ENCODE measurements around the gene UNK. TPM values are rescaled to one million over a fixed set of nuclear protein-coding genes. Genes with fewer than 3 reads are reported as not detected.

UNK gene
- total and polyA plus RNA-seq, 2 of the 13 experiments (the other 11 are each of a cell fraction or from before 2014, with no cell fraction given): 31.6 to 33.0 TPM

- H3K79me2 ChIP-seq (ENCODE audit: insufficient read depth, low read length): no peaks in the 10 kb centered on the region
- H2AFZ ChIP-seq (ENCODE audit: low read length): no peak overlapping the region
- no peak for FAIRE-seq
- H3K27ac ChIP-seq (ENCODE audit: extremely low read length, insufficient read depth, low read length): no peak overlapping the region
- CTCF ChIA-PET (ENCODE audit: low intra/inter-chr PET ratio, low total read pairs): no interaction called here
- H3K36me3 ChIP-seq (replicated peaks in 1 of 2; ENCODE audit: control insufficient read depth in 1 of 2, insufficient read depth in 2 of 2, low read length in 2 of 2): peaks cover 12 to 30% of the 10 kb centered on the region in 2 experiments; a peak in 4 of 5 replicates
- no peaks in the 10 kb centered on the region for H3K9me3 ChIP-seq (ENCODE audit: low read length)
- POLR2A ChIA-PET: interaction anchor here (1.8 to 8.0 kb wide), 4 partner anchors 12 to 49 kb away, joined by 5 to 88 read pairs (median 24); partner anchors contain the start of genes UNC13D and WBP2
- no peaks in the 10 kb centered on the region for H4K20me1 ChIP-seq (ENCODE audit: insufficient read depth, low read length)
- in situ Hi-C loops (cut with HindIII; ENCODE audit: extremely low pct_ligation_motif_present, low pct_unique_long_range_greater_than_20kb) (no loop called here), intact Hi-C loops (cut with micrococcal nuclease; ENCODE audit: unreplicated experiment) (loop anchor here (5.0 kb wide), 1 partner anchor 51 kb away; a partner anchor contains a TSS)
- no peak for DNase-seq (ENCODE audit: low spot score)
- H3K9ac ChIP-seq (ENCODE audit: insufficient read depth, low read depth, low read length): no peak overlapping the region
- H3K4me1 ChIP-seq (ENCODE audit: insufficient read depth, low read length): peaks cover 22% of the 10 kb centered on the region
- no peak overlapping the region for H3K4me2 ChIP-seq (ENCODE audit: low read depth, low read length)
- no peak overlapping the region for H3K4me3 ChIP-seq (replicated peaks in 1 of 3; ENCODE audit: insufficient read depth in 1 of 3, low read depth in 2 of 3, low read length in 3 of 3)
- no TSS peak for BruUV-seq (replicated peaks)
- TF ChIP-seq GABPB1 (CRISPR knock-in tag; IDR thresholded peaks at IDR 0.05): peak; percentile 16; the same call in 1 of the 2 replicates
- 0 out of 2 replicates have a peak, but pooled peaks have one; percentile 67 for TF ChIP-seq PAF1 (CRISPR knock-in tag; IDR thresholded peaks at IDR 0.05)
- no peak for TF ChIP-seq MAF1 (CRISPR knock-in tag; IDR thresholded peaks at IDR 0.05; ENCODE audit: borderline replicate concordance)
- TF ChIP-seq ZSCAN9 (CRISPR knock-in tag; IDR thresholded peaks at IDR 0.05; ENCODE audit: borderline replicate concordance): no peak
- no peak for TF ChIP-seq ZNF414 (CRISPR knock-in tag; IDR thresholded peaks at IDR 0.05)
- TF ChIP-seq KDM2A (CRISPR knock-in tag; IDR thresholded peaks at IDR 0.05; ENCODE audit: borderline replicate concordance, low read depth): 0 out of 2 replicates have a peak, but pooled peaks have one; percentile 16
- no peak for TF ChIP-seq HMGXB3 (CRISPR knock-in tag; IDR thresholded peaks at IDR 0.05; ENCODE audit: borderline replicate concordance)
- TF ChIP-seq RBFOX2 (IDR thresholded peaks at IDR 0.05; ENCODE audit: low read depth, low read length): peak; percentile 73
- TF ChIP-seq AKAP8 (CRISPR knock-in tag; IDR thresholded peaks at IDR 0.05): 0 out of 2 replicates have a peak, but pooled peaks have one; percentile 45
- no peak for TF ChIP-seq PRDM10 (CRISPR knock-in tag; IDR thresholded peaks at IDR 0.05; ENCODE audit: low read depth)
- peak; percentile 76 for TF ChIP-seq AGO2 (optimal IDR thresholded peaks at IDR 0.05; ENCODE audit: low read depth, low read length)
- 89% methylated on average over 19 of the region's 19 CpGs for WGBS (ENCODE audit: low lambda C conversion rate)
- no peak for ATAC-seq
- H3K27me3 ChIP-seq (ENCODE audit: control insufficient read depth in 1 of 2, insufficient read depth in 2 of 2, low read length in 2 of 2): no peaks in the 10 kb centered on the region
Measured at GRCh38 chr17:75828741-75829140, 44.1 kb downstream of the UNK start.

Measured in HepG2 (cell line).